ENCODE results near the gene GTF2H4. TPM values are rescaled to one million over a fixed set of nuclear protein-coding genes. Genes with fewer than 3 reads are reported as not detected.

GTF2H4 gene
- total and polyA plus RNA-seq, 10 of the 15 experiments (the other 5 are each of a cell fraction or from before 2014, with no cell fraction given): 1.1 to 43.8 (median 18.9) TPM

- TF ChIP-seq ETV6 (conservative IDR thresholded peaks at IDR 0.05 in 1 of 2, IDR thresholded peaks at IDR 0.05 in 1 of 2; ENCODE audit: borderline replicate concordance in 1 of 2, low read depth in 1 of 2): no peak
- TF ChIP-seq ATF2 (IDR thresholded peaks at IDR 0.05; ENCODE audit: low read length): no peak; the same call in 1 of the 2 replicates
- no peak for TF ChIP-seq BCLAF1 (IDR thresholded peaks at IDR 0.05)
- TF ChIP-seq ZBTB11 (CRISPR knock-in tag; IDR thresholded peaks at IDR 0.05): no peak
- TF ChIP-seq TCF12 (IDR thresholded peaks at IDR 0.05; ENCODE audit: low read depth, low read length): 0 out of 2 replicates have a peak, but pooled peaks have one; percentile 36
- no peak for TF ChIP-seq CEBPZ (IDR thresholded peaks at IDR 0.05; ENCODE audit: low read depth, low read length)
- TF ChIP-seq PAX5 (IDR thresholded peaks at IDR 0.05; ENCODE audit: borderline replicate concordance, low read depth, low read length): no peak; the same call in 1 of the 2 replicates
- TF ChIP-seq CHD1 (IDR thresholded peaks at IDR 0.05; ENCODE audit: low read depth, low read length): no peak
- no peak for TF ChIP-seq SPI1 (IDR thresholded peaks at IDR 0.05; ENCODE audit: borderline replicate concordance, insufficient read depth, low read depth, low read length)
- no peak for TF ChIP-seq PML (IDR thresholded peaks at IDR 0.05; ENCODE audit: low read length)
- peak; percentile 97 for TF ChIP-seq EED (IDR thresholded peaks at IDR 0.05; ENCODE audit: low read depth)
These were observed 30.4 kb upstream of the GTF2H4 start (continued) for GRCh38 chr6:30877419-30878262.
